Mucosa of stomach (tissue), 1 donor: ENCODE measurements around the gene PPP4R2.

Experiments
- H3K27me3 ChIP-seq: one replicate; pipeline ENCODE4 v1.7.0; 2013; ENCODE audit warnings: mild to moderate bottlenecking, low read length; ENCODE audit not compliant: control insufficient read depth, insufficient read depth
- H3K36me3 ChIP-seq: one replicate; pipeline ENCODE4 v1.7.0; 2013; ENCODE audit warnings: low read length; ENCODE audit not compliant: control insufficient read depth, insufficient read depth
- H3K4me1 ChIP-seq: one replicate; pipeline ENCODE4 v1.7.0; 2013; ENCODE audit warnings: mild to moderate bottlenecking, low read length; ENCODE audit not compliant: control insufficient read depth, insufficient read depth
- H3K4me3 ChIP-seq: one replicate; pipeline ENCODE4 v1.7.0; 2013; ENCODE audit warnings: low read length
- H3K9ac ChIP-seq: one replicate; pipeline ENCODE4 v1.7.0; 2013; ENCODE audit warnings: mild to moderate bottlenecking, low read length, moderate library complexity
- H3K9me3 ChIP-seq: one replicate; pipeline ENCODE4 v1.7.0; 2013; ENCODE audit warnings: mild to moderate bottlenecking, low read length, moderate library complexity; ENCODE audit not compliant: control insufficient read depth
- donor health status: Pancreatic carcinoma.

Gene PPP4R2

GRCh38 chr3:73081140-73081539, 84.5 kb downstream of the PPP4R2 start:
- H3K27me3 ChIP-seq = no peaks in the 10 kb centered on the region
- no peak overlapping the region for H3K4me3 ChIP-seq
- H3K9ac ChIP-seq = no peak overlapping the region
- H3K9me3 ChIP-seq = no peaks in the 10 kb centered on the region
- H3K36me3 ChIP-seq = no peaks in the 10 kb centered on the region
- no peaks in the 10 kb centered on the region for H3K4me1 ChIP-seq

GRCh38 chr3:73084170-73084569, 87.6 kb downstream of the PPP4R2 start:
- Histone ChIP-seq H3K9me3 (no peaks in the 10 kb centered on the region), H3K4me3 (no peak overlapping the region), H3K9ac (no peak overlapping the region), H3K4me1 (no peaks in the 10 kb centered on the region), H3K27me3 (no peaks in the 10 kb centered on the region), H3K36me3 (no peaks in the 10 kb centered on the region)

- Histone ChIP-seq H3K36me3 (no peaks in the 10 kb centered on the region), H3K4me3 (no peak overlapping the region), H3K9me3 (no peaks in the 10 kb centered on the region), H3K9ac (no peak overlapping the region), H3K27me3 (no peaks in the 10 kb centered on the region), H3K4me1 (no peaks in the 10 kb centered on the region)
Measured at GRCh38 chr3:73086071-73086494, 89.5 kb downstream of the PPP4R2 start.

GRCh38 chr3:73094129-73094528, 97.5 kb downstream of the PPP4R2 start:
- Histone ChIP-seq H3K27me3 (no peaks in the 10 kb centered on the region), H3K9me3 (no peaks in the 10 kb centered on the region), H3K4me1 (no peaks in the 10 kb centered on the region), H3K36me3 (no peaks in the 10 kb centered on the region), H3K9ac (no peak overlapping the region), H3K4me3 (no peak overlapping the region)

- Histone ChIP-seq H3K4me1 (no peaks in the 10 kb centered on the region), H3K9ac (no peak overlapping the region), H3K36me3 (no peaks in the 10 kb centered on the region), H3K9me3 (no peaks in the 10 kb centered on the region), H3K4me3 (no peak overlapping the region), H3K27me3 (no peaks in the 10 kb centered on the region)
Measured at GRCh38 chr3:73094951-73095350, 98.3 kb downstream of the PPP4R2 start.

- no peak overlapping the region for H3K9ac ChIP-seq
- no peaks in the 10 kb centered on the region for H3K9me3 ChIP-seq
- no peaks in the 10 kb centered on the region for H3K4me1 ChIP-seq
Measured at GRCh38 chr3:73096169-73096568, 99.6 kb downstream of the PPP4R2 start.

GRCh38 chr3:73098026-73098425, 101.4 kb downstream of the PPP4R2 start:
- Histone ChIP-seq H3K9ac (no peak overlapping the region), H3K9me3 (no peaks in the 10 kb centered on the region), H3K36me3 (no peaks in the 10 kb centered on the region), H3K27me3 (no peaks in the 10 kb centered on the region), H3K4me3 (no peak overlapping the region), H3K4me1 (no peaks in the 10 kb centered on the region)

More at GRCh38 chr3:73096169-73096568, 99.6 kb downstream of the PPP4R2 start:
- H3K36me3 ChIP-seq = no peaks in the 10 kb centered on the region
- H3K27me3 ChIP-seq = no peaks in the 10 kb centered on the region
- no peak overlapping the region for H3K4me3 ChIP-seq

- Histone ChIP-seq H3K36me3 (no peaks in the 10 kb centered on the region), H3K9ac (no peak overlapping the region), H3K4me3 (no peak overlapping the region), H3K27me3 (no peaks in the 10 kb centered on the region), H3K9me3 (no peaks in the 10 kb centered on the region), H3K4me1 (no peaks in the 10 kb centered on the region)
Measured at GRCh38 chr3:73098873-73099272, 102.3 kb downstream of the PPP4R2 start.

GRCh38 chr3:73100741-73101559, 104.3 kb downstream of the PPP4R2 start:
- Histone ChIP-seq H3K36me3 (no peaks in the 10 kb centered on the region), H3K9ac (no peak overlapping the region), H3K27me3 (no peaks in the 10 kb centered on the region), H3K9me3 (no peaks in the 10 kb centered on the region), H3K4me1 (no peaks in the 10 kb centered on the region), H3K4me3 (no peak overlapping the region)

GRCh38 chr3:73101881-73102280, 105.3 kb downstream of the PPP4R2 start:
- no peaks in the 10 kb centered on the region for H3K4me1 ChIP-seq
- no peaks in the 10 kb centered on the region for H3K9me3 ChIP-seq
- H3K9ac ChIP-seq = no peak overlapping the region
- H3K36me3 ChIP-seq = no peaks in the 10 kb centered on the region
- no peak overlapping the region for H3K4me3 ChIP-seq
- H3K27me3 ChIP-seq = no peaks in the 10 kb centered on the region

GRCh38 chr3:73107215-73107614, 110.6 kb downstream of the PPP4R2 start:
- H3K4me1 ChIP-seq = no peaks in the 10 kb centered on the region

GRCh38 chr3:73107676-73108187, 111.1 kb downstream of the PPP4R2 start:
- Histone ChIP-seq H3K9me3 (no peaks in the 10 kb centered on the region), H3K4me1 (no peaks in the 10 kb centered on the region), H3K27me3 (no peaks in the 10 kb centered on the region), H3K36me3 (no peaks in the 10 kb centered on the region), H3K4me3 (no peak overlapping the region), H3K9ac (no peak overlapping the region)

More at GRCh38 chr3:73107215-73107614, 110.6 kb downstream of the PPP4R2 start:
- Histone ChIP-seq H3K4me3 (no peak overlapping the region), H3K9ac (no peak overlapping the region), H3K27me3 (no peaks in the 10 kb centered on the region), H3K36me3 (no peaks in the 10 kb centered on the region), H3K9me3 (no peaks in the 10 kb centered on the region)
